Gastrocnemius medialis (tissue), 4 donors: ENCODE data around the gene MAPK1.

ENCODE experiments used
- POLR2A ChIP-seq, 2 donors: fragments of 450-650 bp; IDR thresholded peaks; one replicate each; pipeline ENCODE4 v1.6.1; 2017; ENCODE audit warnings: antibody characterized with exemption in 2 of 2, mild to moderate bottlenecking in 2 of 2, moderate library complexity in 2 of 2
- TF ChIP-seq, protein P1 (sequence below), 5 experiments: fragments of 450-650 bp in 3 of 5; fragments of 200-600 bp in 2 of 5; sonication (generic) in 2 of 5; IDR thresholded peaks in 4 of 5; conservative IDR thresholded peaks in 1 of 5; 1 replicate in 4 of 5; 2 replicates in 1 of 5; pipeline ENCODE4 v1.5.1; 2016 to 2019; ENCODE audit warnings: antibody characterized with exemption in 5 of 5, mild to moderate bottlenecking in 3 of 5, moderate library complexity in 3 of 5

DNA sequence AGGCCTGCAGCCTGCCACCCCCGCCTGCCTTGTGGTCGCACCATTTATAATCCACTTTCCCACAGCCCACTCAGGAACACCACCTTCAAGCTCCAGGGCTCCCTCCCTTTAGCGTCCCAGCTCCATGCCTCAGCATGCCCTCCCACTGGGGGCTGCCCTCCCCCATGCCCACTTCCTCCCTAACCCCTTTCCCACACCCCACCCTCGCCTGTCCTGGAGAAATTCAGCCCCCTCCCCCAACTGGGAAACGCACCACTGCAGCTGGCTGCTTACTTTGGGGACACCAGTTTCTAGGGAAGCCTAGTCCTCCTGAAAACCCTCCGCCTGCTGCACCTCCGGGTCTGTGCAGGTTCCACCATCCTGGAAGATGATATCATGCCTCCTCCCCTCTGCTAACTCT, 128.5 kb downstream of the MAPK1 start:
- TF ChIP-seq, protein P1, sequence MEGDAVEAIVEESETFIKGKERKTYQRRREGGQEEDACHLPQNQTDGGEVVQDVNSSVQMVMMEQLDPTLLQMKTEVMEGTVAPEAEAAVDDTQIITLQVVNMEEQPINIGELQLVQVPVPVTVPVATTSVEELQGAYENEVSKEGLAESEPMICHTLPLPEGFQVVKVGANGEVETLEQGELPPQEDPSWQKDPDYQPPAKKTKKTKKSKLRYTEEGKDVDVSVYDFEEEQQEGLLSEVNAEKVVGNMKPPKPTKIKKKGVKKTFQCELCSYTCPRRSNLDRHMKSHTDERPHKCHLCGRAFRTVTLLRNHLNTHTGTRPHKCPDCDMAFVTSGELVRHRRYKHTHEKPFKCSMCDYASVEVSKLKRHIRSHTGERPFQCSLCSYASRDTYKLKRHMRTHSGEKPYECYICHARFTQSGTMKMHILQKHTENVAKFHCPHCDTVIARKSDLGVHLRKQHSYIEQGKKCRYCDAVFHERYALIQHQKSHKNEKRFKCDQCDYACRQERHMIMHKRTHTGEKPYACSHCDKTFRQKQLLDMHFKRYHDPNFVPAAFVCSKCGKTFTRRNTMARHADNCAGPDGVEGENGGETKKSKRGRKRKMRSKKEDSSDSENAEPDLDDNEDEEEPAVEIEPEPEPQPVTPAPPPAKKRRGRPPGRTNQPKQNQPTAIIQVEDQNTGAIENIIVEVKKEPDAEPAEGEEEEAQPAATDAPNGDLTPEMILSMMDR (IDR thresholded peaks at IDR 0.05 in 4 of 5, conservative IDR thresholded peaks at IDR 0.05 in 1 of 5): no peak
- TF ChIP-seq POLR2A (IDR thresholded peaks at IDR 0.05): no peak
